HG02588 (cell line): Measurements from ENCODE around the gene NME3.
"Not testable (repeated sequence)": the region's sequence is repeated elsewhere in the genome, so short reads cannot be mapped to it uniquely, and the experiment has no call there.

Experiments used
- ATAC-seq: cut with Tn5 transposase; IDR thresholded peaks from one replicate; pipeline ENCODE4 v1.9.1; 2021; ENCODE audit warnings: mild to moderate bottlenecking, moderate library complexity; ENCODE audit not compliant: unreplicated experiment

The NME3 gene

DNA sequence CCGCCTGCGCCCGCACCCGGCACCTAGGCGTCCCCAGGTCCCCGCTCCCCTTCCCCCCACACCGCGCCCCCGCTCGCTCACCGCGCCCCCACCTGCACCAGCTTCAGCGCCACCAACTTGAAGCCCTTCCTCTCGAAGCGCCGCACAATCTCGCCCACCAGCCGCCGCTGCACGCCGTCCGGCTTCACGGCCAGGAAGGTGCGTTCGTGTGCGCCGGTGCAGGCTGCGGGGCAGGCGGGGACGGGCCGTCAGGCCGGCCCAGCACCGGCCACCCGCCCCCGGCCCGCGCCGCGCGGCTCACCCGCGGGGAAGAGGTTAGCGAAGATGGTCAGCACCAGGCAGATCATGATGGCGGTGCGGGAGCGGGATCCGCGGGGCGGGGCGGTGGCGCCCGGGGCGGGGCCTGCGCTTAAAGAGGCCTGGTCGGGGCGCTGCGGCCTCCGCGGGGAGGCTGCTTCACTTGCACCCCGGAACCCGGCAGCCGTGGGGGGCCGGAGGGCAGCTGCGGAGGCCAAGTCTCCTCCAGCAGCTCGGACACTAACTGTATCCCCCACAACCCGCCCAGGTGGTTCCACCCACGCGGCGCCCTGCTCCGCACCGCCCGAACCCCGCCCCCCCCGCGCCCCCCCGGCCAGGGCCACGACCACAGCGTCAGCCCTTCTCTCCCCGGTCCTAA is at the start of gene NME3:
NME3 (minus strand) TSS at position 356 of the 676 bp plus-strand sequence; CDS start at position 347, 9 bp downstream.
- no peak for ATAC-seq

DNA sequence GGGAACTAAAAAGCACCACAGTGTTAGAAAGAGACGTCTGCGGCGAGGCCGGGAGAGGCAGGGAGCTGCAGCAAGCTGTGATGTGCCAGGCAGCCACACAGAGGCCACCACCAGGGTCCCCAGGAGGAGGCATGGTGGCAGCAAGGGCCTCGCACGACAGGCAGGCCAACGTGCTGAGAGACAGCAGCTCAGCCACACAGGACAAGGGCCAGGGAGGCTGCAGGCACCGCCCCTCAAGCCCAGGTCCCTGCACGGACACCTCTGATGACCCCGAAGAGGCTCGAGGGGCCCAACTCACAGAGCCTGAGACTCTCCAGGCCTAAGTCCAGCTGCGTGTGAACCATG is 49.6 kb upstream of the NME3 start:
- ATAC-seq = no peak

DNA sequence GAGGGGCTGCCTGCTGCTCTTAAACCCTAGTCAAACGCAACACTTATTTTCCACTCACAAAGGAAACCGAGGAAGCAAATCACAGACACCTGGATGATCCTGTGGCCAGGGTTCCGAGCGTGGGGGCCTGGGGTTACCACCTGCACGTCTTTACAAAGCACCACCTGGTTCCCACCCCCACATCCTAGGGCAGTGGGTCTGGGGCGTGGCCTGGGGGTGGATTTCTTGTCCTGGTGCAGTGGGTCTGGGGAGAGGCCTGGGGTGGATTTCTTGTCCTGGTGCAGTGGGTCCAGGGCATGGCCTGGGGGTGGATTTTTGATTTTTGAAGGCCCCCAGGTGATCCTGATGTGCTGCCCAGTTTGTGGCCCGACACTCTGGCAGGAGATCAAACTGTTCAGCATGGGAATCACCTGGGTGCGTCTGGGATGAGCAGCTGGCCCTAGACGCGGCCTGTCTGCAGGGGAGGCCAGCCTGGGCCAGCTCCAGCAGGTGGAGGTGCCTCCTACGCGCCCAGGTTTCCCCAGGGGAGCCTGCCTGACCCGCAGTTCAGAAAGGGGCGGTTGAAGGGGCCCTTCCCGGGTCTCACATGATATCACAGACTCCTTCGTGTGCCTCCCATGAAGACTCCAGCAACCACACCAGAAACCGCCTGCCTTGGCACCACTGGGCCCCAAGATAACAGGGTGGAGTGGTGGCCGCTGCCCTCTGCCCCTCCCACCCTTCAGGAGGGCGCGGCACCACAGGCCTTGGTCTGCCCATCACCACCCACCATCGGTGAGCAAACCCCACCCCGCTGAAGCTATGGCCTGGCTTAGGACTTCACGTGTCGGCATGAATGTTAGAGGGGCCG is 49.0 kb upstream of the NME3 start:
- ATAC-seq = no peak

DNA sequence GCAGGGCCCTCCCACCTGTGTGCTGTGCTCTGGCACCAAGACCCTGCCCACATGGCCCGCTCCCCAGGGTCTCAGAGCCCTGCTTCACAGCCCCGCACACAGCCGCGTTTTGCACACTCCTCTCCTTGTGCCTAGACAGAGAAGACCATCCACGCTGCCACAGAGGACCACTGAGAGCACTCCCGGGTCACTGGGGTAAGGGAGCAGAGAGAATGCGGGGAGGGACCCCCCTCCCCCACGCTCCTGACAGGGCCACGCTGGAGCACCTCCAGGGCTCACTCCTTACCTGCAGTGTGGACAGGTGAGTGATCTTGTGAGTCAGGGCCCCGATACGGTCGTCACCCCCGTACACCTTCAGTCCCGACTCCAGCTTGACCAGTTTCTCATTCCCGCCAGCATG is 48.3 kb upstream of the NME3 start:
- ATAC-seq = no peak

DNA sequence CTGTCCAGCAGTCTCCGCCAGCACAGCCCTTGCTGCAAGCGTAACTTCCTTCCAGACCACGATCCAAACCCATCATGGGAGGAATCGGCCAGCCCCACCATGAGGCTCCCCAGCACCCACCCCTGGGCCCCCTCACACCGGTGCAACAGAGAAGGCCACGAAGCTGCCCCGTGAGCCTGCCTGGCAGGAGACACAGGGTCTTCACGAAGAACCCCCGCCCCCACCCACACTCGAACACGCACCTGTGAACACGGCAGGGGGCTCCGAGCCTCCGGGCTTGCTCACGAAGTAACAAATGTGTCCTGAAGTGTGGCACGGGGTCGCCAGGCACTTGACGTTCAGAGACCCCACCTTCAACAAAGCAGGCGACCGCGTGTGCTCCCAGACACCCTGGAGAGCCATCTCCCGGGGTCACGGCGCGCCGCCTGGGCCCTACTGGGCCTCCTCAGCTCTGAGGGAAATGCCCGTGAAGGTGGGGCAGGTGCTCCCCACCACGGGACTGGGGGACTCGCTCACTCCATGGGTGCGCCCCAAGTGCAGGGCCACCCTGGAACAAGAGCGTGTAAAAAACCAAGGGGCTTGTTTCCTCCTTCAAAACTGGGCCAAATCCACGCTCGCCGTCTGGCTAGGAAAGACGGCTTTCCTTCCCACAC is 47.7 kb upstream of the NME3 start:
- ATAC-seq = no peak

DNA sequence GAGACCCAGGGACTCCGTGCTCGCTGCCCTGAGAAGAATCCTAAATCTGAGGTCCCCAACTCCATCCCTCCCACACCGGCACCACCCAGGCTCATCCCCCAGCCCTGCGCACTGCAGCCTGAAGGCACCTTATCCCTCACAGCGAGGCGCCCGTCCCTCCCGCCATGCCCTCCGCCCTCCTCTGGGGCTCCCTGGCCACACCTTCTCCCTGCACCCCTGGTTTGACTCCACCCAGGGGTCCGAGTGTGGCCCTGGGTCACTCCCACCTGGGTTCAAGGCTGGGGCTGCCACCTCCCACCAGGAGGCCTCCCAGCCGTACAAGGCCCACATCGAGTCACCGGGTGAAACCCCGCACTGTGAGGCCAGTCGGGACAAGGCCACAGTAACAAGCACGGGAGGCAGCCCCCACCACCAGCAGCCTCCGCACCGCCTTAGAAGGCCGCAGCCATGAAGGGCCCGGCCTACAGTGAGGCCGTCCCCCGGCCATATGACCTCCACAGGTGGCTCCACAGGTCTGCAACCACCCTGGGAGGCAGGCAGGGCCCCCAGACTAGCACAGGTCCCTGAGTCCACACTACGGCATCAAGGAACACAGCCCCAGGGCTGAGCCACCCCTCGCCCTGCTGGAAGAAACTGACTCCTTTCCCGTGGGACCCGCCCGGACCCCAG is 47.0 kb upstream of the NME3 start:
- no peak for ATAC-seq

DNA sequence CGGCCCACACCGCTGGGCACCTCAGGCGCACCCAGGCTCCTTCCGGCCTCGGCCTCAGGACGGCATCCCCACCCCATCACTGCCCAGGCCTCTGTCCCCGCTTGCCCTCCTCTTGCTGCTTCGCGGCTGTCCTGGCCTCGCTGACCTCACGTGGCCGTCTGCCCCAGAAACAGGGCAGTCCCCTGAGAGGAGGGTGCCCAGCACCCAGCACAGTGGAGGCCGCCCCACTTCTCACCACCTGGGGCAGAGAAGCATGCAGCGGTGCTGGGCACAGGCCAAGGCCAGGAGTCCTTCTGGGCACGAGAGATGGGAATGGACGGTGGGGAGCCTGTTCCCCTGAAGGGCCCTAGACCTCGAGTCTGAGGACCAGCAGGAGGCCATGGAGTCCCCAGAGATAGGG is 46.4 kb upstream of the NME3 start:
- no peak for ATAC-seq

DNA sequence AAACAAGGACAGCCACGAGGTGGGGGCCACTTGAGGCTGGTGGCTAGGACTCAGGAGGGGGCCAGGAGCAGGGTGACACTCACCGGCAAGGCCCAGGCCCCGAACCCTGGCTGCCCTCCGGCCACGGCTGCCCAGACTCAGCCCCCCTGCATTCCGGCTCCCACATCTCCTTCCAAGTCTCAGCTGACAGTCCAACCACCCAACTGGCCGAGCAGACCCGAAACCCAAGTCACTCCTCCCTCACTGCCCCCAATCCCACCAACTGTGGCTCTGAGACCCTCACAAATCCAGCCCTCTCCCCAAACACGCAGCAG is 45.9 kb upstream of the NME3 start:
- ATAC-seq = no peak

DNA sequence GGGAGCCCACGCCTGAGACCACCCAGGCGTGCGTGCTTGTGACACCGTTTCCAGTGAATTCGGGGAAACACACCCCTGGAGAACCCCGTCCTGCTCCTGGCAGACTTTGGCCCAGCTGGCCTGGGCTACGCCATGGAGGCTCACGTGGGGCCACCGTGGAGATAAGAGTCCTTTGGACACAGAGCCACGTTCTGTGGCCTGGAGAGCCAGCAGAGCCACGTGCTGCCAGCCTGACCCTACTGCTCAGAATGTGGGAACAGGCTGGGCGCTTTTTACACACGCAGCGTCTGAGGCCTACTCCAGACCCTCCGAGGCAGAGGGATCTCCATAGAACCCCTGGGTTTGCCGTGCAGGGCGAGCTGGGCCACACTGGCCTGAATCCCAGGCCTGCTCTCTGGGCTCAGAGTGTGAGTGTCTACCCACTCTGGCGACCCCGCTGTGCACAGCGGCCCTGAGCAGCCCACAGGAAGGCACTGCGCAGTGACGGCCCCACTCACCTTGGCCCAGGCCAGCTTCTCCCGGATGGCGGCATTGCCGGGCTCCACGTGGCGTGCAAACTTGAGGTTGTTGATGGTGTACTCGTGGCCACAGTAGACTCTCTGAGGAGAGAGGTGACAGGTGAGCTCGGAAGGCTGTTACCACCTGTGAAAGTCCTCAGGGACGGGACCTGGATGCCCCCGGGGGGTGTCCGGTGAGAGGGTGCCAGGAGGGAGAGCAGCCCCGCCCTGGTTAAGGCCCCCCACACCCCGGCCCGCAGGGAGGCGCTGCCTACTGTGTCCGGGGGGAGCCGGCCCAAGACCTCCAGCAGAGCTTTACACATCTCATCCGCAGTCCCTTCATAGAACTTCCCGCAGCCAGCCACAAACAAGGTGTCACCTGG is 45.3 kb upstream of the NME3 start:
- ATAC-seq = no peak

DNA sequence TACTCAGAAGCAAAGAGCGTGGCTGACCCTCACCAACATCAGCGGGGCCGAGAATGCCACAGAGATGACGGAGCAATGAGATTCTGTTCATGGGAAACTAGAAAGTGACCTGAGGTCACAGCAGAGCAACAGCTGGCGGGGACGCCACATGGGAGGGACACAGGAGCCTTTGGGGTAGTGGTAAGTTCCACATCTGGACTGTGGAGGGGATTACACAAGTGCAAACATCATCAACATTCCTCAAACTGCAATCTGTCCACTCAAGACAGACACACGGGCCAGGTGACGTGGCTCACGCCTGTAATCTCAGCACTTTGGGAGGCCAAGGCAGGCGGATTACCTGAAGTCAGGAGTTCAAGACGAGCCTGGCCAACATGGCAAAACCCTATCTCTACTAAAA is 44.1 kb upstream of the NME3 start:
- no peak for ATAC-seq

DNA sequence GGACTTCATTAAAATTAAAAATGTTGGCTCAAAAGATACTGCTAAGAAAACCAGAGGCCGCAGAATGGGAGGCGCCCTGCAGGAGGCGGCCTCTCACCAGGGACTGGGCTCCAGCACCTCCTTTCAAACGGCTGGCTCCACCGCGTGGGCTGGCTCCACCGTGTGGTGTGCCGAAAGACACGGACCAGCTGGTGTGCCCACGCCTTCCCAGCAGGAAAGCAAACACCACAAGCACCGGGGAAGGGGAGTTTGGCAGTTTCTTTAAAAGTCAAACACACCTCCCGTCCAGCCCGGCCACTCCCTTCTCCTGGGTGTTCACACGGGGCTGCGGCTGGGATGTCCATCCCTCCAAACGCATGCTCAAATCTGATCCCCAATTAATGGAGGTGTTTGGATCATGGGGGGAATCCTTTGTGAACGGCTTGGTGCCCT is 41.4 kb upstream of the NME3 start:
- no peak for ATAC-seq

DNA sequence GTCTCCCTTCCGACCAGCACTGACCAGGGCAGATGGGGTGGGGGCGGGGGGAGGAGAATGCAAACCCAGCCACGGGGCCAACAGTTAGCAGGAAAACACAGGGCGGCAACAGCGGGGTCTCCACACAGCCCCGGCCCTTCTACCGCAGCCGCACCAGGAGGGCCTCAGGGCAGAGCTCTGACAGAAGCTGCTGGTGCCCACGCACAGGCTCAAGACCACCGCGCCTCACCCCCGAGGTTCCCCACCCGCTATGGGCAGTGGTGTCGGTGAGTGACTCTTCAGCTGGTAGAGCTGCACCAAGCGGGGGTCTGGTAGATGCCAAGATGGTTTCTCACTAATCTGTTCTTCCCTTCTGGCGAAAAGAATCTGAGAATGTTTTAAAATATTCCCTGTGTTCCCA is 39.2 kb upstream of the NME3 start:
- no peak for ATAC-seq

DNA sequence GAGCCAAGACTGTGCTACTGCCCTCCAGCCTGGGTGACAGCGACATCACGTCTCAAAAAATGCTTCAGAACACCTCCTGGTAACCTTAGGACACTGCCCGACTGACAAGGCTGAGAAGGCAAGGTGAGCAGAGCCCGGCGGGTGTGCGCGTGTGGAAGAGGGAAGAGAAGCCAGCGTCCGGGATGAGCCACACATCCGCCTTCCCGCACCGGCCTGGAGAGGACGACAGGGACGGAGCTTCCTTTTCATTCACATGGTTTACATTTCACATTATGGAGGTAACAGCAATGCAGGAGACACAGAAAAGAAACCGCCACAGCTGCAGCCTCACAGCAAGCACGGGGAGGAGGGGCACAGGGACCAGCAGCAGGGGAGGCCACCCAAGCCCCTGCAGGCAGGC is 38.8 kb upstream of the NME3 start:
- no peak for ATAC-seq

DNA sequence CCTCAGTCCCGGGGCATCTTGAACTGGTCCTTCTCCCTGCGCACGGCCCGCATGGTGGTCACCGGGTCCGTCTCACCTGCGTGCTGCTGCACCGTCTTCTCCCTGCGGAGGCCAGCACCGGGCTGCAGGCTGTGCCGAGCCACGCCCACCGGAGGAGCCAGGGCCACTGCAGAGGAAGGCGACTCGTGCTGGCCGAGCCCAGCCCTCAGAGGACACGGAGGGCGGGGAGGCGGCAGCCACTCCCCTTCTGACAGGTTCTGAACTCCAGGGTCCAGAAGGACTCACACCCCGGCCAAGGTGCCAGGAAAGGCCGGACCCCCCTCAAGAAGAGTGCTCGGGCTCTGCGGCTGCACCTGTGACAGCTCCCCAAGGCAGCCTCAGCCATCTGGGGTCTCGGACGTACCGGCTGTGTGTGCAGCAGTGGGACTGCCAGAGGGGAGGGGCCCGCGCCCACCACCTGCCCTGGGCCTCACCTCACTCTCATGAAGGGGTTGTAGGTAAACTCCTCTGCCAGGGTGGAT is 38.0 kb upstream of the NME3 start:
- ATAC-seq = no peak

DNA sequence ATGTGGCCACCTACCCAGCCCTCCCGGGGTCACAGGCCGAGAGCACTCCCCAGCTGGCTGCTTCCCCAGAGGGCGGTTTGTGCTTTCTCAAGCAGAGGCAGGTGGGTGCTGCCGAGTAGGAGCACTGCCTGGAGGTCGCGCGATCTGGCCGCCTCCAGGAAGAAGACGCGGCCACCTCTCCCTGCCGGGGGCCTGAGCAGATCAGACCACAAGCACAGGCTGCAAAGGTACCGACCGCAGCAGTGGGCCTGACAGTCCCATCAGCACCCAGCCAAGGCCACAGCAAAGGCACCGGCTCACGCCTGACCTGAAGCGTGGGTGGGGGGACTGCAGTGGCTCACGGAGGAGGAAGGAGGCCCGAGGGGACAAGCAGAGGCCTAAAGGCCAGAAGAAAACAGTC is 37.3 kb upstream of the NME3 start:
- no peak for ATAC-seq

DNA sequence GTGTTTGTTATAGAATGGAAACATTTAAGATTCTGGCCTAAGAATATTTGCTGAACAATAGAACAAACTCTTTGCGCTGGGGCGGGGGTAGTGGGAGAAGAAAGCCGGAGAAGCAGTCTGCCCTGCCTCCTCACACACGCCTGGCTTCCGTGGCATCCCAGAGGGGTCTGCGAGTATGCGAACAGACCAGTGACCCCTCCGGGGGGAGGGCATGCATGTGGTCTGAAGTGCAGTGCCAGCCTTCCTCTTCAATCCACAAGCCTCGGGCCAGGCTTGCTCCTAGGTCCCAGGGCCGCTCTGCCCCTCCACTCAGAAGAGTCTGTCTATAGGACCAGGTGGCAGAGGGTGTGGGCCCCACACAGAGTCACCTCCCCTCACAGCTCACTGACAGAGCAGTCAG is 36.3 kb upstream of the NME3 start:
- no peak for ATAC-seq

DNA sequence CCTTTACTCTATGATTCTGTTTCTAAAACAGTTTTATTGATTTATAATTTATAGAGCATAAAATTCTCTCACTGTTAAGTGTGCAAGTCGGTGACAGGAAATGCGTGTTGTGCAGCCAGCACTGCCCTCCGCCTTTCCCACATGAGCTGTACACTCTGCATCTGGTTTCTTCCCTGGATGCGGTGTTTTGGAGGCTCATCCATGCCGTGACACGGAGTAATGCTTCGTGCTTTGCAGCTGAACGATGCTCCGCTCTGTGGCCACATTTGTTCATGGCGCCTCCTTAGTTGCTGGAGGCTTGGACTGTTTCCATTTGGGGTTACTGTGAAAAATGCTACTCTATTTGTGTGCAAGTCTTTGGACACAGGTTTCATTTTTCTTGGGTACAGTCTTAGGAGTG is 29.4 kb upstream of the NME3 start:
- no peak for ATAC-seq

DNA sequence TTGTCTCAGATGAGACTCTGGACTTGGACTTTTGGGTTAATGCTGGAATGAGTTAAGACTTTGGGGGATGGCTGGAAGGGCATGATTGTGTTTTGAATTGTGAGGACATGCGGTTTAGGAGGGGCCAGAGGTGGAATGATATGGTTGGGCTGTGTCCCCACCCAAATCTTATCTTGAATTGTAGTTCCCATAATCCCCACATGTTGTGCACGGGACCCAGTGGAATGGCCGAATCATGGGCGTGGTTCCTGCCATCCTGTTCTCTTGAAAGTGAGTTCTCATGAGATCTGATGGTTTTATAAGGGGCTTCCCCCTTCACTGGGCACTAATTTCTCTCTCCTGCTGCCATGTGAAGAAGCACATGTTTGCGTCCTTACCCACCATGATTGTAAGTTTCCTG is 27.9 kb upstream of the NME3 start:
- ATAC-seq = not testable (repeated sequence)

DNA sequence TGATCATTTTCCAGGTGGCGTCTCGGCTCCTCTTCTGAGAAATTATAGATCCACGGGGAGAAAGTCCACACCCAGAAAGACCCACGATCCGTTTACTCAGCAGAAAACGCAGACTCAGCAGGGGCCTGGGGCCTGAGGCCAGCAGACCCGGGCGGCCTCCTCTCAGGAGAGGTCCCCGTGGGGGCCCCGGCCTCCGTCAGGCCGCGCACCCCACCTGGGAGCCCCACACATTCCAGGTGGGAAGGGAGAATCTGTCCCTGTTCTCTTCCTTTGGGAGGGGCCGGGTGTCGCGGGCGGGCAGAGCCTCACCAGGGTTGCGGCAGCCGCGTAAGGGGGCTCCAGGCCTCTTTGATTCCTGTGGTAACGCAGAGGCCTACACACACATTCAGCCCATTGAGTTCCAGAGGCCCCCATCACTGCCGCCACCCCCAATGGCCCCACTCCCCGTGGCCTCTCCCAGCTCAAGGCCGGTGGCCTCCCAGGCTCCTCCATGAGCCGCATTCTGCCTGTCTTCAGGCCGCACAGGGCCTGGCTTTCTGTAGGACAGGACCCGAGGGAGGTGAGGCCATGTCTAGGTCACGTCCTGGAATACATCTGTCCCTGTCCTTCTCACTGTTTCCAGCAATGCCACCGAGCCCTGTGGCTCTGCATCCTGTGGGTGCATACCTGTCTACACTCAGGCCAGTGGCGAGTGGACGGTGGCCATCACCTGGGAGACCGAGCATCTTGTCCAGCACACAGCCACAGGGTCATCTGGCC is 23.7 kb upstream of the NME3 start:
- ATAC-seq = no peak
